ENCODE results near the gene ATP6V0B. TPM values are rescaled to one million over a fixed set of nuclear protein-coding genes. Genes with fewer than 3 reads are reported as not detected.

The ATP6V0B gene
- total RNA-seq, 4 donors from 2014 or later = 111 to 223 (median 139) TPM

- ATAC-seq (ENCODE audit: low FRiP score) = no peak
- no peak for DNase-seq (ENCODE audit: low spot score)
Observed at GRCh38 chr1:43981135-43981491, 6.4 kb downstream of the ATP6V0B start.

GRCh38 chr1:43981636-43982035 lies 6.9 kb downstream of the ATP6V0B start:
- ATAC-seq (ENCODE audit: low FRiP score) (no peak), DNase-seq (ENCODE audit: low spot score) (no peak)
- no peak for TF ChIP-seq CTCF (IDR thresholded peaks at IDR 0.05)

More at GRCh38 chr1:43981135-43981491, 6.4 kb downstream of the ATP6V0B start:
- TF ChIP-seq CTCF (IDR thresholded peaks at IDR 0.05) = no peak

GRCh38 chr1:43982241-43982640 lies 7.5 kb downstream of the ATP6V0B start:
- TF ChIP-seq CTCF (IDR thresholded peaks at IDR 0.05) = no peak
- no peak for ATAC-seq (ENCODE audit: low FRiP score)
- DNase-seq (ENCODE audit: low spot score) = no peak

GRCh38 chr1:43982808-43983207 lies 8.0 kb downstream of the ATP6V0B start:
- no peak for DNase-seq (ENCODE audit: low spot score)
- no peak for ATAC-seq (ENCODE audit: low FRiP score)
- TF ChIP-seq CTCF (IDR thresholded peaks at IDR 0.05) = no peak

GRCh38 chr1:43983253-43983899 lies 8.6 kb downstream of the ATP6V0B start:
- no peak for DNase-seq (ENCODE audit: low spot score)
- TF ChIP-seq CTCF (IDR thresholded peaks at IDR 0.05) = no peak
- no peak for ATAC-seq (ENCODE audit: low FRiP score)

- DNase-seq (ENCODE audit: low spot score) (no peak), ATAC-seq (ENCODE audit: low FRiP score) (no peak)
- no peak for TF ChIP-seq CTCF (IDR thresholded peaks at IDR 0.05)
Observed at GRCh38 chr1:43984855-43985254, 10.1 kb downstream of the ATP6V0B start.

GRCh38 chr1:43985984-43986595 lies 11.3 kb downstream of the ATP6V0B start:
- TF ChIP-seq CTCF (IDR thresholded peaks at IDR 0.05) = no peak
- DNase-seq (ENCODE audit: low spot score) (no peak), ATAC-seq (ENCODE audit: low FRiP score) (no peak)
